Esophagus muscularis mucosa (tissue), 4 donors: ENCODE data around the gene USP16. TPM values are rescaled to one million over a fixed set of nuclear protein-coding genes. Genes with fewer than 3 reads are reported as not detected.

ENCODE experiments used
- DNase-seq: peaks from one replicate; pipeline ENCODE4 v3.0.0-alpha.2; 2017; ENCODE audit errors: extremely low spot score
- H3K27ac ChIP-seq, 4 donors: fragments of 200-600 bp; sonication (generic); replicated peaks in 1 of 4; 1 replicate in 3 of 4; 2 replicates in 1 of 4; pipeline ENCODE4 v1.5.1; 2016 to 2019; ENCODE audit warnings: mild to moderate bottlenecking in 1 of 4
- H3K27me3 ChIP-seq, 4 donors: fragments of 200-600 bp; sonication (generic); one replicate each; pipeline versions ENCODE4 v1.5.1 to v1.6.0; 2016 to 2019
- H3K36me3 ChIP-seq, 4 donors: fragments of 200-600 bp; sonication (generic); one replicate each; pipeline ENCODE4 v1.5.1; 2016 to 2019
- H3K4me1 ChIP-seq, 4 donors: fragments of 200-600 bp; sonication (generic); one replicate each; pipeline ENCODE4 v1.5.1; 2016 to 2019
- H3K4me3 ChIP-seq, 4 donors: fragments of 200-600 bp; sonication (generic); 1 replicate in 2 of 4; 2 replicates in 2 of 4; pipeline ENCODE4 v1.5.1; 2016 to 2019; ENCODE audit warnings: mild to moderate bottlenecking in 4 of 4, moderate library complexity in 1 of 4
- H3K9me3 ChIP-seq, 4 donors: fragments of 200-600 bp; sonication (generic); 1 replicate in 3 of 4; 2 replicates in 1 of 4; pipeline ENCODE4 v1.5.1; 2016 to 2019
- EP300 ChIP-seq: sonication (generic); formaldehyde crosslinking; IDR thresholded peaks from one replicate; pipeline ENCODE4 v1.6.1; 2017; ENCODE audit warnings: antibody characterized with exemption
- POLR2A ChIP-seq: fragments of 450-650 bp; IDR thresholded peaks from one replicate; pipeline ENCODE4 v1.6.1; 2017; ENCODE audit warnings: antibody characterized with exemption, moderate library complexity, mild to moderate bottlenecking, low read depth
- POLR2AphosphoS5 ChIP-seq, 2 donors: sonication (generic); formaldehyde crosslinking; IDR thresholded peaks; one replicate each; pipeline ENCODE4 v1.6.1; 2017; ENCODE audit warnings: antibody characterized with exemption in 2 of 2
- WGBS: methylation state at CpG from one replicate; pipeline ENCODE4 v1.1.5; 2018; 5-methylcytosine and 5-hydroxymethylcytosine counted together
- intact Hi-C: fragments of 100-400 bp; cut with DNase I; formaldehyde crosslinking; loops from one replicate; pipeline ENCODE4 v1.15.1; 2023
- total RNA-seq, 4 donors: library from RNA; depleted of rRNA; stranded (reverse); fragments of >200 nt; gene quantifications; one replicate each; pipeline versions ENCODE4 v1.1.0 to v1.2.1, GENCODE V29; 2016
- TF ChIP-seq, protein P1 (sequence below), 3 experiments: fragments of 200-600 bp in 2 of 3; fragments of 450-650 bp in 1 of 3; sonication (generic) in 2 of 3; IDR thresholded peaks; one replicate each; pipeline ENCODE4 v1.5.1; 2017 to 2019; ENCODE audit warnings: antibody characterized with exemption in 3 of 3, mild to moderate bottlenecking in 2 of 3, moderate library complexity in 1 of 3

USP16 gene
- total RNA-seq, 4 donors from 2014 or later = 31.3 to 47.8 (median 38.7) TPM

DNA sequence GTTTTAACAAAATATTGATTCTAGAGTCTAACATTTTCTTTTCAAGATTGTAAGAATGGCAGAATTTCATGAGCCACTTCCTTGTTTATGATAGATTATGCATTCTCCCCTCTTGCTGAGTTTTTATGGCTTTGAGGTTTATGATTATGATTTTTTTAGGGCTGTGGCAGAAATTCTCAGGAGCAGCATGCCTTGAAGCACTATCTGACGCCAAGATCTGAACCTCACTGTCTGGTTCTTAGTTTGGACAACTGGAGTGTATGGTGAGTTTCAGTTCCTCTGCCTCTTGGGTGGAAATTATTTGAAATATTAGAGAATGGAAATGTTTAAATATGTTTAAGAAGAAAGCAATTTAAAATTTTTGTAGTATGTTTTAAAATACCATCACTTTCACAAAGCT, 10.2 kb downstream of the USP16 start:
- intact Hi-C loops = no loop called here
- H3K27ac ChIP-seq = no peak overlapping the region
- H3K9me3 ChIP-seq = no peaks in the 10 kb centered on the region
- no peaks in the 10 kb centered on the region for H3K4me1 ChIP-seq
- no peak overlapping the region for H3K4me3 ChIP-seq
- no peaks in the 10 kb centered on the region for H3K27me3 ChIP-seq
- peaks cover 49 to 100% (median 81%) of the 10 kb centered on the region in 4 donors for H3K36me3 ChIP-seq
- WGBS = 82% methylated on average over 1 of the region's 1 CpG
- DNase-seq = no peak
- TF ChIP-seq, protein P1, sequence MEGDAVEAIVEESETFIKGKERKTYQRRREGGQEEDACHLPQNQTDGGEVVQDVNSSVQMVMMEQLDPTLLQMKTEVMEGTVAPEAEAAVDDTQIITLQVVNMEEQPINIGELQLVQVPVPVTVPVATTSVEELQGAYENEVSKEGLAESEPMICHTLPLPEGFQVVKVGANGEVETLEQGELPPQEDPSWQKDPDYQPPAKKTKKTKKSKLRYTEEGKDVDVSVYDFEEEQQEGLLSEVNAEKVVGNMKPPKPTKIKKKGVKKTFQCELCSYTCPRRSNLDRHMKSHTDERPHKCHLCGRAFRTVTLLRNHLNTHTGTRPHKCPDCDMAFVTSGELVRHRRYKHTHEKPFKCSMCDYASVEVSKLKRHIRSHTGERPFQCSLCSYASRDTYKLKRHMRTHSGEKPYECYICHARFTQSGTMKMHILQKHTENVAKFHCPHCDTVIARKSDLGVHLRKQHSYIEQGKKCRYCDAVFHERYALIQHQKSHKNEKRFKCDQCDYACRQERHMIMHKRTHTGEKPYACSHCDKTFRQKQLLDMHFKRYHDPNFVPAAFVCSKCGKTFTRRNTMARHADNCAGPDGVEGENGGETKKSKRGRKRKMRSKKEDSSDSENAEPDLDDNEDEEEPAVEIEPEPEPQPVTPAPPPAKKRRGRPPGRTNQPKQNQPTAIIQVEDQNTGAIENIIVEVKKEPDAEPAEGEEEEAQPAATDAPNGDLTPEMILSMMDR (IDR thresholded peaks at IDR 0.05) = no peak
- TF ChIP-seq POLR2AphosphoS5 (IDR thresholded peaks at IDR 0.05) (no peak), POLR2A (no peak), EP300 (no peak)

DNA sequence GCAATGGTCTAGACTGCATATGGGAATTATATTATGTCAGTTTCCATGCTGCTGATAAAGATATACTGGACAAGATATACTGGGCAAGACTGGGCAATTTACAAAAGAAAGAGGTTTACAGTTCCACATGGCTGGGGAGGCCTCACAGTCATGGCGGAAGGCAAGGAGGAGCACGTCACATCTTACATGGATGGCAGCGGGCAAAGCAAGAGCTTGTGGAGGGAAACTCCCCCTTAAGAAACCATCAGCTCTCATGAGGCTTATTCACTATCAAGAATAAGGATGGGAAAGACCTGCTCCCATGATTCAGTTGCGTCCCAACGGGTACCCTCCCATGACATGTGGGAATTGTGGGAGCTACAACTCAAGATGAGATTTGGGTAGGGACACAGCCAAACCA, 27.8 kb downstream of the USP16 start:
- TF ChIP-seq EP300 (no peak), POLR2A (no peak), POLR2AphosphoS5 (IDR thresholded peaks at IDR 0.05) (no peak)
- TF ChIP-seq, protein P1 (IDR thresholded peaks at IDR 0.05) = no peak
- H3K27ac ChIP-seq = no peak overlapping the region
- peaks cover 49 to 100% (median 91%) of the 10 kb centered on the region in 4 donors for H3K36me3 ChIP-seq
- WGBS = 98% methylated on average over 5 of the region's 5 CpGs
- no peak overlapping the region for H3K4me3 ChIP-seq
- no peaks in the 10 kb centered on the region for H3K9me3 ChIP-seq
- no peaks in the 10 kb centered on the region for H3K27me3 ChIP-seq
- DNase-seq = no peak
- H3K4me1 ChIP-seq = no peaks in the 10 kb centered on the region
- intact Hi-C loops = no loop called here

DNA sequence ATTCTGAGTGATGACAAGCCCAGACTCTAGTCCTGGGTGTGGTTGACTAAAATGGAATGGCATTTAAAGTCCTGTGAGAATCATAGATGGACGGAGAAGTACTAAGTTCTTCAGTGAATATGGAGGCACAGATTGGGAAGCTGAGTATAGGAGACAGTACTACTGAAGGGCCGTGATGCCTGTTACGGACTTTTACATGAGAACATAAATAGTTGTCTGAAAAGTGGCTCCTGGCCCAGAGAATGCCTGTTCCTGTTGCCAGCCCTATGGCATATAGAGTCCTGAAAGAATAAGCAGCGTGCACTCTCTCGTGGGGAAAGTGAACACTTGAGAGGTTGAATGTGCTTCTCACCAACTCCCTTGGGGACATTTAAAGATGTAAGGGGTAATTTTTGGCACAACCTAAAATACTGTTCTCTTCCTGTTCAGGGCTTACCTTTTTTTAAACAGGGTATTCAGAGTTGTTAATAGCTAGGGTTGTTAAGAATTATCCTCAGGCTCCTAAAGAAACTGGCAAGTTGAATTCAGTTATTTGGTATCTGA, 28.6 kb downstream of the USP16 start:
- DNase-seq = no peak
- intact Hi-C loops = no loop called here
- WGBS = 73% methylated on average over 5 of the region's 5 CpGs
- H3K27me3 ChIP-seq = no peaks in the 10 kb centered on the region
- TF ChIP-seq, protein P1 (IDR thresholded peaks at IDR 0.05) = no peak
- no peak for TF ChIP-seq EP300
- no peak for TF ChIP-seq POLR2A
- no peak for TF ChIP-seq POLR2AphosphoS5 (IDR thresholded peaks at IDR 0.05)
- H3K9me3 ChIP-seq = no peaks in the 10 kb centered on the region
- H3K27ac ChIP-seq = no peak overlapping the region
- no peak overlapping the region for H3K4me3 ChIP-seq
- peaks cover 51 to 99% (median 92%) of the 10 kb centered on the region in 4 donors for H3K36me3 ChIP-seq
- no peaks in the 10 kb centered on the region for H3K4me1 ChIP-seq

DNA sequence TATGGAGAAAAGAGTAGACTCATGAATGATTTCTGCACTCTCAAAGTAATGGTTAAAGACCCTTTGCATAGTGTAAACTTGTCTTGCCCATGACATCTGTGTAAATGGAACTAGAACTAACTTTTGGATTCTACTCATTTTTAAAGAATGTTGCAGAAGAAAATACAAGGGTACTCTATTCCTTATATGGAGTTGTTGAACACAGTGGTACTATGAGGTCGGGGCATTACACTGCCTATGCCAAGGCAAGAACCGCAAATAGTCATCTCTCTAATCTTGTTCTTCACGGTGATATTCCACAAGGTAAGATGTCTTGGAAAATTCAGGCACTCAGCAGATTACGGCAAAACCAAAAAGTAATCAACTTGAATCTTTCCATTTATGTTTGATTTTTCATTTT, 29.2 kb downstream of the USP16 start:
- Histone ChIP-seq H3K27ac (no peak overlapping the region), H3K4me1 (no peaks in the 10 kb centered on the region), H3K27me3 (no peaks in the 10 kb centered on the region), H3K36me3 (peaks cover 55 to 99% (median 92%) of the 10 kb centered on the region in 4 donors), H3K9me3 (no peaks in the 10 kb centered on the region), H3K4me3 (no peak overlapping the region)
- TF ChIP-seq, protein P1 (IDR thresholded peaks at IDR 0.05) = no peak
- no peak for TF ChIP-seq EP300
- TF ChIP-seq POLR2AphosphoS5 (IDR thresholded peaks at IDR 0.05) = no peak
- TF ChIP-seq POLR2A = no peak
- 80% methylated on average over 4 of the region's 4 CpGs for WGBS
- no peak for DNase-seq
- intact Hi-C loops = no loop called here

DNA sequence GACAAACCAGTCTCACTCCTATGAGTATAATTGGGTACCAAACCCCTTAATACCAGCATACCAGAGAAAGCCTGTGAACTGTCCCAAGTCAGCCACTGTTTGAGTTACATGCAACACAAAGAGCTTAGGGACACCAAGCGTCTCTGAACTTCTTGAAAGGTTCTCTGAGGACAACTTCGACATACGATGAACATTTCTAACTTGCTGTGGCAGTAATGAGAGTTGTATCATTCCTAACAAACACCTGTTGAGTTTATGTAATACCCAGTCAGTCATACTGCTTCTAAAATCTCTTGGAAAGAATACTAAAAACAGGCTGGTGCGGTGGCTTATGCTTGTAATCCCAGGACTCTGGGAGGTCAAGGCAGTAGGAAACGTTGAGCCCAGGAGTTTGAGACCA, 30.6 kb downstream of the USP16 start:
- Histone ChIP-seq H3K36me3 (peaks cover 64 to 99% (median 91%) of the 10 kb centered on the region in 4 donors), H3K27me3 (no peaks in the 10 kb centered on the region), H3K4me3 (no peak overlapping the region), H3K27ac (no peak overlapping the region), H3K4me1 (no peaks in the 10 kb centered on the region), H3K9me3 (no peaks in the 10 kb centered on the region)
- intact Hi-C loops = no loop called here
- no peak for TF ChIP-seq POLR2A
- TF ChIP-seq, protein P1 (IDR thresholded peaks at IDR 0.05) = no peak
- no peak for TF ChIP-seq EP300
- TF ChIP-seq POLR2AphosphoS5 (IDR thresholded peaks at IDR 0.05) = no peak
- no peak for DNase-seq
- 95% methylated on average over 5 of the region's 5 CpGs for WGBS
